GM23338 (cell line): ENCODE measurements around the gene CDK13. TPM values are rescaled to one million over a fixed set of nuclear protein-coding genes. Genes with fewer than 3 reads are reported as not detected.
A peak's percentile ranks its signal among the peaks of the same experiment; 100 is the strongest.

ENCODE experiments used
- ATAC-seq: fragments of 200-7000 bp; cut with Tn5 transposase; 3 replicates; pipeline ENCODE4 v1.9.1; 2020
- DNase-seq: peaks from one replicate; pipeline ENCODE4 v3.0.0-alpha.2; 2015; ENCODE audit warnings: low spot score
- H2AFZ ChIP-seq: fragments of 200-600 bp; sonication (generic); 2 replicates; pipeline ENCODE4 v1.8.0; 2016; ENCODE audit warnings: antibody characterized with exemption, mild to moderate bottlenecking, moderate library complexity
- H3F3A ChIP-seq: fragments of 200-600 bp; sonication (generic); replicated peaks from 2 replicates; pipeline ENCODE4 v1.8.0; 2017; ENCODE audit warnings: antibody characterized with exemption, mixed run types, low read depth
- H3K27ac ChIP-seq: fragments of 200-600 bp; sonication (generic); 2 replicates; pipeline ENCODE4 v1.6.1; 2016; ENCODE audit warnings: low read depth
- H3K27me3 ChIP-seq: fragments of 200-600 bp; sonication (generic); 2 replicates; pipeline ENCODE4 v1.8.0; 2016; ENCODE audit warnings: mild to moderate bottlenecking, mixed run types, moderate library complexity; ENCODE audit not compliant: insufficient read depth
- H3K36me3 ChIP-seq: fragments of 200-600 bp; sonication (generic); 2 replicates; pipeline ENCODE4 v1.8.0; 2016; ENCODE audit warnings: mild to moderate bottlenecking; ENCODE audit not compliant: insufficient read depth
- H3K4me1 ChIP-seq: fragments of 200-600 bp; sonication (generic); 2 replicates; pipeline ENCODE4 v1.8.0; 2016; ENCODE audit warnings: mild to moderate bottlenecking, moderate library complexity; ENCODE audit not compliant: insufficient read depth
- H3K4me2 ChIP-seq: fragments of 200-600 bp; sonication (generic); 2 replicates; pipeline ENCODE4 v1.7.1; 2017; ENCODE audit warnings: mixed run types
- H3K4me3 ChIP-seq: fragments of 200-600 bp; sonication (generic); 2 replicates; pipeline ENCODE4 v1.6.1; 2016; ENCODE audit warnings: mixed run types
- H3K79me2 ChIP-seq: fragments of 200-600 bp; sonication (generic); replicated peaks from 2 replicates; pipeline ENCODE4 v1.8.0; 2017; ENCODE audit warnings: mild to moderate bottlenecking; ENCODE audit not compliant: insufficient read depth
- H3K9me2 ChIP-seq: fragments of 200-600 bp; sonication (generic); 2 replicates; pipeline ENCODE4 v1.8.0; 2017; ENCODE audit not compliant: insufficient read depth
- H4K20me1 ChIP-seq: fragments of 200-600 bp; sonication (generic); replicated peaks from 2 replicates; pipeline ENCODE4 v1.8.0; 2017; ENCODE audit warnings: mild to moderate bottlenecking; ENCODE audit not compliant: insufficient read depth
- H3K27ac Mint-ChIP-seq: 2 replicates; pipeline ENCODE4 v1.8.0; 2020; ENCODE audit warnings: inconsistent platforms, mild to moderate bottlenecking, moderate library complexity, mixed read lengths
- H3K27me3 Mint-ChIP-seq: 3 replicates; pipeline ENCODE4 v1.8.0; 2022; ENCODE audit warnings: low read depth, mild to moderate bottlenecking, moderate library complexity, mixed read lengths, inconsistent platforms; ENCODE audit not compliant: insufficient read depth, poor library complexity
- H3K36me3 Mint-ChIP-seq: 3 replicates; pipeline ENCODE4 v1.8.0; 2021; ENCODE audit warnings: low read depth, mild to moderate bottlenecking, inconsistent platforms, moderate library complexity, mixed read lengths
- H3K4me1 Mint-ChIP-seq: 3 replicates; pipeline ENCODE4 v1.8.0; 2020; ENCODE audit warnings: mild to moderate bottlenecking, inconsistent platforms, mixed read lengths
- H3K4me3 Mint-ChIP-seq: 3 replicates; pipeline ENCODE4 v1.8.0; 2021; ENCODE audit warnings: moderate library complexity, mild to moderate bottlenecking, inconsistent platforms, mixed read lengths
- H3K9me3 Mint-ChIP-seq: 3 replicates; pipeline ENCODE4 v1.8.0; 2020; ENCODE audit warnings: moderate library complexity, mild to moderate bottlenecking, inconsistent platforms, mixed read lengths
- CREB1 ChIP-seq: fragments of 250-450 bp; sonication (Bioruptor Pico); IDR thresholded peaks from 2 replicates; pipeline ENCODE4 v1.5.0; 2020; ENCODE audit warnings: low read depth, mild to moderate bottlenecking, moderate library complexity
- POLR2AphosphoS5 ChIP-seq: IDR thresholded peaks from 2 replicates; pipeline ENCODE4 v1.6.1; 2016; ENCODE audit warnings: antibody characterized with exemption, low read depth
- ZNF331 ChIP-seq: fragments of 250-450 bp; sonication (Bioruptor Pico); IDR thresholded peaks from 2 replicates; pipeline ENCODE4 v1.5.0; 2020; ENCODE audit warnings: low read depth, mild to moderate bottlenecking, moderate library complexity
- ZNF462 ChIP-seq: fragments of 250-450 bp; sonication (Bioruptor Pico); IDR thresholded peaks from 2 replicates; pipeline ENCODE4 v1.5.0; 2020; ENCODE audit warnings: mild to moderate bottlenecking, moderate library complexity
- polyA plus RNA-seq: library from polyadenylated mRNA; unstranded; fragments of >200 nt; fragmentation: Nextera tagmentation; extraction: Ambion mirVana; gene quantifications from 2 replicates; pipeline ENCODE4 v1.2.1, GENCODE V29; 2016
- total RNA-seq: library from RNA; depleted of rRNA; stranded (reverse); fragments of >200 nt; shearing (Covaris generic); gene quantifications from 2 replicates; pipeline ENCODE4 v1.2.3, GENCODE V29; 2014

The CDK13 gene
- total and polyA plus RNA-seq, 2 experiments from 2014 or later, result 39.4 to 80.2 TPM

- no peak for TF ChIP-seq ZNF462
These were observed 1.5 kb downstream of the CDK13 start (continued) for GRCh38 chr7:39951226-39952194.

DNA sequence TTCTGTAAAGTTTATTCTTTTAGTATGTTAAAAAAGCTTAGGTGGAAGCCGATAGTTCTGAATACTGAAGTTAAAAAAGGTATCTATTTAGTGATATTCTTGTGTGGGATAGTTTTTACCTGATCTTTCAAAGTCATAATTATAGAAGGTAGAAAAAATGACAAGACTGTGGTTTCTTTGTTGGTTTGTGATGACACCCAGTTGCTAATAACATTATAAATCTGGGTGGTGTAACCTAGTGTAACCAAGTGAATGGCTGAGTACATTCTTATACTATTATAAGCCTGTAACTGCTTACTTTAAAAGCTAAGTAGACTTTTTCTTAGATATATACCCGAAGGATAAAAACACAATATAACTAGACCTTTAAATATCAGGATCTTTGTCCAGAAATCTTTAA, 2.3 kb downstream of the CDK13 start:
- Histone ChIP-seq H2AFZ (no peak overlapping the region), H3K79me2 (peaks cover 59% of the 10 kb centered on the region), H3K27me3 (no peaks in the 10 kb centered on the region), H3K9me2 (no peaks in the 10 kb centered on the region), H4K20me1 (peaks cover 44% of the 10 kb centered on the region), H3K4me2 (peak overlapping the region; percentile 82), H3F3A (no peaks in the 10 kb centered on the region; the same call in 1 of the 2 replicates), H3K4me3 (peak overlapping the region; percentile 80), H3K4me1 (peaks cover 26% of the 10 kb centered on the region), H3K36me3 (no peaks in the 10 kb centered on the region), H3K27ac (no peak overlapping the region)
- H3K9me3 Mint-ChIP-seq, result no peaks in the 10 kb centered on the region; the same call in 2 of the 3 replicates
- ATAC-seq (no peak), DNase-seq (no peak)
- no peak overlapping the region for H3K27ac Mint-ChIP-seq
- H3K27me3 Mint-ChIP-seq, result peaks cover 9% of the 10 kb centered on the region
- peak overlapping the region; percentile 97 for H3K4me3 Mint-ChIP-seq
- peaks cover 20% of the 10 kb centered on the region for H3K4me1 Mint-ChIP-seq
- peaks cover 12% of the 10 kb centered on the region; the same call in 2 of the 3 replicates for H3K36me3 Mint-ChIP-seq
- TF ChIP-seq ZNF331 (CRISPR knock-in tag) (no peak), POLR2AphosphoS5 (no peak), ZNF462 (no peak), CREB1 (CRISPR knock-in tag) (no peak)
